OCI-M2 (cell line): ENCODE measurements around the gene NADK.

Experiments used
- DNase-seq: peaks from one replicate; lab custom pipeline; 2025; ENCODE audit not compliant: unreplicated experiment; lab: John Stamatoyannopoulos, UW

The NADK gene, protein sequence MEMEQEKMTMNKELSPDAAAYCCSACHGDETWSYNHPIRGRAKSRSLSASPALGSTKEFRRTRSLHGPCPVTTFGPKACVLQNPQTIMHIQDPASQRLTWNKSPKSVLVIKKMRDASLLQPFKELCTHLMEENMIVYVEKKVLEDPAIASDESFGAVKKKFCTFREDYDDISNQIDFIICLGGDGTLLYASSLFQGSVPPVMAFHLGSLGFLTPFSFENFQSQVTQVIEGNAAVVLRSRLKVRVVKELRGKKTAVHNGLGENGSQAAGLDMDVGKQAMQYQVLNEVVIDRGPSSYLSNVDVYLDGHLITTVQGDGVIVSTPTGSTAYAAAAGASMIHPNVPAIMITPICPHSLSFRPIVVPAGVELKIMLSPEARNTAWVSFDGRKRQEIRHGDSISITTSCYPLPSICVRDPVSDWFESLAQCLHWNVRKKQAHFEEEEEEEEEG

DNA sequence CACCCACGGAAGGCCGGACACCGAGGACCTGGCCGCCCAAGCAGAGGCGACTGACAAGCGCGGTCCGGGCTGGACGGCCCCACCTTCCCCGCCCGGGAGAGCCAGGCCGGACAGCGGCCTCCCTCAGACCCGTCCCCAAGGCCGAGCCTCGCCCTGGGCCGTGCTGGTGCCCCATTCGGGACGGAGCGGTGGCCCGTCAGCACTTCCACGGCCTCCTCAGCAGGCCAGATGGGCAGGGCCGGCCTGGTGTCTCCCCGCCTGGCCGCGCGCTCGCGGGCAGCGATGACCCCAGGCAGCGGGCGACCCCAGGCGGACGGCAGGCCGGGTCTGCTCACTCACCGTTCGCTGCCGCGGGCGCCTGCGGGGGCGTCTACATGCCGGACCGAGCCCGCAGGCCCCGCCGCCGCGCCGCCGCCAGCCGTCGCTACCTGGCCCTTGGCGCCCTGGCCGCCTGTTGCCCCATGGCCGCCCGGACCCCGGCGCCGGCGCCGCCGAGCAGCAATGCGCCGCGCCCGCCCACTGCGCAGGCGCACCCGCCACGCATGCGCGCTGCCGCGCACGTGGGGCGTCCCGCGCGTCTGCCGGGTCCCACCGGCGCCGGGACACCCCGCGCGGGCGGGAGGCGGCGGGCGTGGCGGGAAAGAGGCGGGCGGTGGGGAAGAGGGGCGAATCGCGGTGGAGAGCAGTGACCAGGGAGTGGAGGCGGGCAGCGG, at the start of gene NADK:
TSS of gene NADK (minus strand) at position 521 of the 713 bp plus-strand sequence. CDS start 13,064 bp downstream, outside the sequence.
- DNase-seq = no peak

DNA sequence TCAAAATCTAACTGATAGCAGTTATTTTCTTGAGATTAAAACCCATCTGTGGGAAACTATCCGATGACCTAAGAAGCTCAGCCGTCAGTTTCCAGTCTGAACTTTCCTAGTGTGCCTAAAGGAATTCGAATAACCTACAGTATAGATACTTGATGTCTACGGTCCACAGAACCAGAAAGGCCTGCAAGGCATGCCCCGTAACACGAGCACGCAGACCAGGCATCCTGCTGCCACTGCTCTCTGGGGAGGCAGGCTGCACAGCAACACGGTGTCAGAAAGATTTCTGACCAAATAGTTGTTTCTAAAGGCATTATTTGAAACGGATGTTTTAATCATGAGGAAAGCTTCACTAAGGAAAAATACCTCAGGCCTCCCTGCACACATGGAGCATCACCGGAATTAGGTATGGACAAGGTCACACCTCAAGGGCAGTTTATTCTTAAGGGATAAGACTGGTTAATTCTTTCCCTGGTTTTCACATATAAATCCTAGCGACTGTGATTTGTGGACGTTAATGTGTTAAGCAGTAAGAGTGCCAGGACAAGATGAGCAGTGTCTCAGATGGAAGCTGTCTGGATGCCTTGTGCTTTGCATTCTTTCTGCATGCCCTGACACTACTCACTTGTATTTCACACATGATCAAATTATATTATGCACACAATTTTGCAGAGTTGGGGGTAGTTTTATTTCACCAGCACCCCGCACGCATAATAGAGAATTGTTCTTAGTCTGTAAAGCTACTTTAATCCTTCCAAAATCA, 49.0 kb upstream of the NADK start:
- no peak for DNase-seq

DNA sequence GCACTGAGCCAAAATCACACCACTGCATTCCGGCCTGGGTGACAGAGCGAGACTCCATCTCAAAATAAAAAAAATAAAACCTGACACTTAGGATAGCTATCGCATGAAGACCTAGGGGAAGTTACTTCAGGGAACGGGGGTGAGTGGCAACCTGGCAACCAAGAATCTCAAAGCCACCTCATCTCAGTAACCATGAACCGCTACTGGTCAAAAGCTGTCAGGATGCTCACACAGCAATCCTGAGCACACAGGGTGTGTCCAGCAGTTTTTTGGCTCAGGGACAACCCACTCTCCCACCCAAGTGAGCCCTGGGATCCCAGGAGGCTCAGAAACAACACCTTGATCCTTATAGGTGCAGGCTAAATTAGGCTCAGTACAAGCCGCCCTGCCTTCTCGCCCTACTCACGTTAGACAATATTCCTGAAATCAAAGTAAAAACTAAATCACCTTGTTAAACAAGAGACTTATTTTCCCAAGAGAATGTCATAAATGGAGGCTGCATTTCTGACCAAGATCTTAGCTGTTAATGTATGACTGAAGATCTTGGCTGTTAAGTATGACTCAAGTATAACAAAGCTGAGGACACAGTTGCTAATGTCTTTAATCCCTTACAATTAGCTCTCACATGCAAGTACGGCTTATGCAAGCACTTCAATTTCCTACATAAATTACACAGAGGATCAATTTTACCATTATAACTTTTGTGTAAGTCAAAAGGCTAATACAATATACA, 48.3 kb upstream of the NADK start:
- DNase-seq = no peak

DNA sequence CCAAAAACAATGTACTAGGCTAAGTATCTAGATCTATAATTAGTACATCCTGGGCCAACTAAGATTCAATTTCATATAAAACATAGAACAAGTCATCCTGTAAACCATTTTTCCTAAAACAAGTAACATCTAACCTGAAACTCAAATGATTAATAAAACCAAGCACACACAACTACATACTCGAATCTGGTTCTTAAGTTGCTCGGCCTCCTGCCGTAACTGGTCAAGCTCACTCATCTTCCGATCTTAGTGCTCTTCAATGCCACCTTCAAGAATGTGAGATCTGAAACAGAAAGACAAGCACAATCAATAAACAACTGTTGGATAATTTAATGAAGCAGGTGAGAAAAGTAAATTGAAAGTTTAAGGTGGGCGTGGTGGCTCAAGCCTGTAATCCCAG, 46.9 kb upstream of the NADK start:
- DNase-seq = no peak

DNA sequence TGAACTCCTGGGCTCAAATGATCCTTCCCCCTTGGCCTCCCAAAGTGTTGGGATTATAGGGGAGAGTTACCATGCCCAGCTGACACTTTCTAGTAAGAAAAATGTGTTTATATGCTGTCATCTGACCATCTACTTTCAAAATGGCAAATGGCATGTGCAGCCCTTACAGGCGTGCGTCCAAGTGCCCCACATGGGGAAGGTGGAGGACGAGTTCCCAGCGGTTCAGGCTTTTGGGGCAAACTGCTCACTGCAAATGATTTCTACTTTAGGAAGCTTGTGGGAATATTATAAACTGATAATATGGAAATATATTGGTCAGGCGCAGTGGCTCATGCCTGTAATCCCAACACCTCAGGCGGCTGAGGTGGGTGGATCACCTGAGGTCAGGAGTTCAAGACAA, 41.5 kb upstream of the NADK start:
- DNase-seq = no peak

DNA sequence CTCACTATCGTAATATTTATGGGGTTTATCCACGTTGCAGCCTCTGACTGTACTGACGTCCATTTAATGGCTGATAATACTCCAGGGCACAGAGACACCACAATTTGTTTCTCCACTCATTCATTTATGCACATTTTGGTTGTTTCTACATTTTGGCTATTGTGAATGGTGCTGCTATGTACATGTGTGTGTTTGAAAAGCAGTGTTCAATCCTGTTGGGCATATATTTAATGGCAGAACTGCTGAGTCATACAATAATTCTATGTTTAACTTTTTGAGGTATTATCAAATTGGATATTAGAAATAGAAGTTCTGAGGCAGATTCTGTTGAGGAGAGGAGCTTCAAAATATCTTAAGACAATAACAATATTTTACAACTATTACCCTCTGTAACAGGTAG, 39.0 kb upstream of the NADK start:
- DNase-seq = no peak

DNA sequence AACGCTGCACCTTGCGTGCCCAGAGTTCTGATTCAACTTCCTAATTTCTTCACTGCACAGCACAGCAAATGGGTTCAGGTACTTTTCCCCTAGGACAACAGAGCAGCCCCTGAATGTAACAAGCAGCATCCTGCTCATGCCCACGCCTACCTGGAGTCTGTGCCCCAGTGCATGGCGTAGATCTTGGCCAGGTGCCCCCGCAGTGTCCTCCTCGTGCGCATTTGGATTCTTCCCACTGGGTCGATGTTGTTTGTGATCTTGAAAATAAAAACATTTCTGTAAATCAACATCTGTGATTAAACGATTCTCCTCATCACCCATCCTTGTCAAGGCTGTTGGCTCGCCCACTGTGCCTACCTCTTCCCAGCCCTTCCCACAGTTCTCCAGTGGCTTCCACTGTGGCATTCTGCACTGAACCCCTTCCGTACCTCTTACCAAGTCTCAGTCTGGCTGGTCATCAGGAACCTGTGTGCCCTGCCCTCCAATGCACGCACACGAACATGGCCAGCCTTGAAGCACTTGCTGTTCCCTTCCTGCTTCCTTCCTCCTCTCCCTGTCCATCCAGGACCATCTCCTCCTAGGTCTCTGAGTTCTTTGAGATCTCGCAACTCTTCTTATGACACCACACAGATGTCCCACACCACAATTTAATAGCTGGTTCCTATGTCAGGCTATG, 37.5 kb upstream of the NADK start:
- DNase-seq = no peak

DNA sequence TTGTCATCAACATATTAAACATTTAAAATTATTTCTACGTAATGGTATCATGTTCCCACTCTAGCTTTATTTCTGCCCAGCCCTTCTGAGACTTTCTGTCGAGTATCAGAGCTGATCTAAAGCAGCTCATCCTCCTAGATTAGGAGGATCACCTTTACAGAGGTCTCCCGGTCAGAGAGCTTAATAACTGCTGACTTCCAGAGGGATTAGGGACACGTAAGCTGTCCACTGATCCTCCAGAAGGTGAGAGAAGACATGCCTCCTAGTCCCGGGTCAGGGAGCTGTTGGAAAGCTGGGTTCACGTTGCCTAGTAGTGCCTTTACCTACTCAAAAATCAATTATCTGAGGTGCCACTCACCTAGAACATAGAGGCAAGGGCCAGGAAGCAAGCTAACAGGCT, 31.2 kb upstream of the NADK start:
- no peak for DNase-seq

DNA sequence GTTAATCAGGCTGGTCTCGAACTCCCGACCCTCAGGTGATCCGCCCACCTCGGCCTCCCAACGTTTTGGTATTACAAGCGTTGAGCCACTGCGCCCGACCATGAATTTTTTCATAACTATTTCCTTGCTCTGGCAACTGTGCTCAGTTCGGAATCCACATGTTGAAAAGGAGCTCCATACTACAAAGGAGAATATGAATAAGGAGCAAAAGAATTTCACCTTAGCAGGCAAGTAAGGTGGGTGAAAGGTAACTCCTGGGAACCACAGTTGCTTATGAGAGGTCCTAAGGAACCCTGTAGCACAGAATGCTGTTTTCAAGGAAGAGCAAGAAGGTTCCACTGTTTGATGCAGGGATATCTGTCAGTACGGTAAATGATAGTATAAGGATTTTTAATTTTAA, 29.9 kb upstream of the NADK start:
- no peak for DNase-seq

DNA sequence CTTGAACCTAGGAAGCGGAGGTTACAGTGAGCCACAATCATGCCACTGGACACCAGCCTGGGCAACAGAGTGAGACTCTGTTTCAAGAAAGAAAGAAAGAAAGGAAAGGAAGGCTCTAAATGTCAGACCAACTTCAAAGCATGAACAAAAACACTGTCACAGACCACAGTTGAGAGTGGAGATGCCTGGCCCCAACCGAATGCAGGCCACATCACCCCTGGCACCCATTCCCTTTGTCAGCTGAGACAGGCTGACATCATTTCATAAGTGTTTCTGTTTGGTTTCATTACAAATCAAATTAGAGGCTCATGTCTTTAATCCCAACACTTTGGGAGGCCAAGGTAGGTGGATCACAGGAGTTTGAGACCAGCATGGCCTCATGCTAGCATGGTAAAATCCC, 28.6 kb upstream of the NADK start:
- no peak for DNase-seq

DNA sequence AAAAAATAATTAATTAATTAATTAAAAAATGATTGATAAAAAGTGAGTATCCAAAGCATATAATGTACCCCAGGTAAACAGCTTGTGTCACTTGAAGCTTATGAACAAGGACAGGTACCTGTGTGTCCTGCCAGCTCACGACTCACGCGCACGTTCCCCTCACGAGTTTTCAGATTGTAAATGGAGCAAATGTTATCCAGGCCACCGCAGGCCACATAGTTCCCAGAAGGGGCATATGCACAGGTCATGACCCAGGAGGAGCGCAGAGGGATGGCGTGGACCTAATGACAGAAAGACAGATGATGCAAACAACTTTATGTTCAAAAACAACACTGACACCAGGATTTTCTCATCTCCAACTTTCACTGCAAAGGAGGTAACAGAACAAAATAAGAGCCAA, 26.0 kb upstream of the NADK start:
- DNase-seq = no peak

DNA sequence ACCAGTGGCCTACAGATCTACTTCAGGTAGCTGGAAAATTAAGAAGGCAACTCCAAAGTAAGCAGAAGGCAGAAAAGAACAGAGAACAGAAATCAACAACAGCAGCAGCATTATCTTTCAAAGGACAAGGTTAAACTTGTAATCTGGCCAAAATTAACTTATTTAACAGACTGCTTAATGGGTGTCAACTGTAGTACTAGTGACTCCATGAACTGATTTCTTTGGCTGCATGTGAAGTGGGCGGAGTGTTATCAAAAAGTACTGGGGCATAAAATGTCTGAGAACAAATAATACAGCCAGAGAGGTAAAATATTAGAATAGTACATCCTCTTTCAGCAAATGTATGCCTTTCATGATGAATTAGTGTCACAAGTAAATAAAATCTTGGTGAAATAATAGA, 24.6 kb upstream of the NADK start:
- no peak for DNase-seq

DNA sequence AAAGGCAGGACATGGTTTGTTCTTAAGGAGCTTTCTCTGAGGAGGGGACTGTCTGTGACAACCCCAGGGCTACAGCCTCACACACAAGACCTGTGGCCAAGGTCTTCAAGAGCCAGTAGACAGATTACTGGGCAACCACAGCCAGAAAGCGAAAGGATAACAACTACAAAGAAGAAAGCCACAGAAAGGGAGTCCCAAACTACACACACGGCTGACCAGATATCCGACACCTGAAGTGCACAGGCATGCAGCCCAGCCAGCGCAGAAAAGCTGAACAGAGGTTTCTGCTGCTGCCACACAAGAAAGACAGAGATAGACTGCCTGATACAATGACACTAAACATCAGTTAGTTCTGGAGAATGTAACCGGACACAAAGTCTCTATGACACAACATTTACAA, 21.4 kb upstream of the NADK start:
- DNase-seq = no peak

DNA sequence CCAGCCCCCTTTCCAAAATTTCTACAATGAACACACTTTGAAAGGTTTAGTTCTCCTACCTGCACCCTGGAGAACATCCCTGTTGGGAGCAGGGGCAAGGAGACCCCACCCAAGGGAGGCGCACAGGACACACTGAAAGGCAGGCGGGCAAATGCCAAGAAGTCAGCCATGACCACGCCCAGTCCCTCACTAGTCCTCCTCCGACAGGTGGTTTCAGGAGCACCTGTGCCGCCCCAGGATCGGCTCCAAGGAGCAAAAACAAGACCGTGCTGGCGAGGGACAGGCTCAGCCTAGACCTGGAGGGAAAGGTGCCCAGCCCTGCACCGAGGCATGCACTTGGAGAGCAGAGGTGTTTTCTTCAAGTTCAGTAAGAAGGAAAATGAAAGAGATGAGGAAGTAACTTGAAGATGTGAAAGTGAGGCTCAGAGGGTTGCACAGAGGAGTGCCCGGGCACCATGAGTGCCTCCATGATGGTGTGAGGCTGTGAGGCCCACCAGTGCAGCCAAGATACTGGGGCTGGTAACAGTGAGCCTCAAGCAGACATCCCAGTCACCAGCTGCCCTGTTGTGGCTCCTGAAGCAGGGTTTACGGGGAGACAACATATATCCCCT, 19.6 kb upstream of the NADK start:
- DNase-seq = no peak

DNA sequence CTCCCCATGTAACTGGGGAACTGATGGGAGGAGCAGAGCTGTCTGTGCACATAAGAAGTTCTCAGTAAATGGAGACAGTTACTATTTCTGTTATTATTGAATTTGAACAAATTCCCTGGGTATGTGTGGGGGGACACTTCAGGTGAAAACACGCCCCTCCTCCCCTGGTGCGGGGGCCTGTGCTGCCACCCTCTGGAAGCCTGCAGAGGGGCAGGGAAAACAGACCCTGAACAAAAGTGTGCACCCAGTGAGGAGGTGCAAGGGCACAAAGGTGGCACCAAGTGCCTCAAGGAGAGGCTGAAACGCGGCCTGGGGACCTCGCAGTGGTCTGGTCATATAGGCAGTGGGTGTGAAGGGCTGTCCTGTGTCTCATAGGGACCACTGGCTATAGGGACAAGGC, 18.2 kb upstream of the NADK start:
- no peak for DNase-seq

DNA sequence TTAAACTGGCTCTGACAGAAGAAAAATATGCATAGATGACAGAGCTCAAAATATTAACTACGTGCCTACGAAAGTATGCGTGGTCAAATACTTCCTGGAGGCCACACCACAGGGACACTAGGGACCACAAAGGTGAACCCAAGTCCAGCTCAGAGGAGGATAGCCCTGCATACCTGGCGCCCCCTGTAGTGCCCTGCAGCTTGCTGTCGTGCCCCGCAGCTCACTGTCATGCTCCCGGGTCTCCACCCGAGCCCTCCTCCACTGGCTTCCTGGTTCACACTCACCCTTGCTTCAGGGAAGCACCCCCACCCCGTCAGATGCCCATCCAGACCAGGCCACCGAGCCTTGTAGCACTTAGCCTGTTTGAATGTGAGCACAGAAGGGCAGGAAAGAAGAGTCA, 16.7 kb upstream of the NADK start:
- no peak for DNase-seq

DNA sequence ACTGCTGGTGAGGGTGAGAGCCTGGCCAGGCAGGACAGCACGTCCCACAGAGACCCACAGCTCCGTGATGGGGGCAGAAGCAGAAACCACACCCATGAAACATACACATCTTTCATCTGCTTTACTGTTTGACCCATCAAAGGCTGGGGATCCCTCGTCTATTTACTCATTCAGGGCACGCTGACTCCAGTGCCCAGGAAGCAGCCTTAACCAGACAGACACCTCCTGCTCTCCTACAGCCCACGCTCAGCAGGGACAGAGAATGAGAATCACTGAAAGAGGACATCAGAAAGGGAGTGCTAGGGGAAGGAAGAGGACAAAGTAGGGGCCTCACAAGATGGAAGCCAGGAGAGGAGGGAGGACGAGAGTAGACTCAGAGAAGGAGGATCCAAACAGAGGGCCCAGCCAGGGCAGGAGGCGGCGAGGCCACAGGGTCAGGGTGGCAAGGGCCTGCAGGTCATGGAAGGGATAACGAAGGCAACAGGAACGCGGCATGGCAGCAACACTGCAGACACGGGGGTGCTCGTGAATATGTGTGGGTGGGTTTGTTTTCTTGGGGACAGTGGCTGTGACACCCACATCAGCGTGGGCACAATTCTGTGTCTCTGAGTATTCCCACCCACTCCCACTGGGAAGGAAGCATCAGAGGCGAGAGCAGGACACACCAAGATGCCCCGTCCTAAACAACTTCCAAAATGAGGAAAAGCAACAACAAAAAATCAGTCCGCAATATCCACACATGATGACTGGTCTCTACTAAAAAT, 15.4 kb upstream of the NADK start:
- no peak for DNase-seq

DNA sequence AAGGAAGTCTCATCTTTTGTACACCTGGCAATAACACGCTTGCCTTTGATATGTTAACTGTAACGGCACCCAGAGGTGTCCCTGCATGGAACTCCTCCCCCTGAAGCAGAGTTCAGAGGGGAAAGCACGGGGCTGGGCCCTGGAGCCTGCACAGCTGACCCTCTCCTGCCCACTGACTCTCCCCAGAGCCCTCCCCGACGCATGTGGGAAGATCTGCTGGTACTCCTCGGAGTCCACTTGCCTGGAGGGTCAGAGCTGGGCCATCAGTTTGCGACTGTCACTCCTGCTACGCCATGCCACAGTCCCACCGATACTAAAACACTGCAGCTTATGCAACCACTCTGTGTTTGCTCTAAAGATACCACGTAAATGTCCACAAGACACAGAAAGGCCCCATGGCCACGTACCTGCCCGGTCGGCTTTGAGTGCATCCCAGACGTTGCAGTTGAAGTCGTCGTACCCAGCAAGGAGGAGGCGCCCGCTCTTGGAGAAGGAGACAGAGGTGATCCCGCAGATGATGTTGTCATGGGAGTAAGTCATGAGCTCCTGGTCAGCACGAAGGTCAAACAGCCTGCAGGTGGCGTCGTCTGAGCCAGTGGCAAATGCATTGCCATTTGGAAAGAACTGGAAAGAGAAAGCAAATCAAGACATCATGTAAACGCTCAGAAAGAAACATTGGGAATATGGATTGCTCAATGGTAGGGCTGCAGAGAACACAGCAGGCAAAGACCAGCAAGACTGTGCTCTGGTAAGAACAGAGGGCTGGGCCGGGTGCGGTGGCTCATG, 10.6 kb upstream of the NADK start:
- no peak for DNase-seq

DNA sequence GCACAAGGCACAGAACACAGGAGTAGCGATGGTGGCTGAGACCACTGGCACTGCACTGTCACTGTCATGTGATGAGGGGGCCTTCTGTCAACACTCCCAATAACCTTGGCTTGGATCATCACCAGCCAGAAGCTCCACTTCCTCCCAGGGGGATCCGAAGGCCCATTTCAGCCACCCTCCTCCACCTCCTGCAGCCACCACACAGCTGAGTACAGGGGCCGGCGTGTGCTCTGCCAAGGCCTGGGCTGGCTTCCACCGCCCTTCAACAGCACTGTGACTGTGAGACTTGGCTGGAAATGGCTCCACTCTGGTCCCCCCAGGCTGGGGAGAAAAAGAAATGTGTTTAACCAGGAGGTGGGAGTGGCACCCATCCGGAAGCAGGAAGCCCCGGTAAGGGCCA, 9.9 kb upstream of the NADK start:
- DNase-seq = no peak
